GM12878 (cell line): ENCODE data around the gene ASPM. TPM values are rescaled to one million over a fixed set of nuclear protein-coding genes. Genes with fewer than 3 reads are reported as not detected.

ENCODE experiments used
- ATAC-seq: fragments of 200-7000 bp; cut with Tn5 transposase; 3 replicates; pipeline ENCODE4 v1.9.1; 2020; ENCODE audit warnings: mild to moderate bottlenecking, moderate library complexity
- BruUV-seq: library from RNA; stranded (reverse); fragments of 400-500 nt; replicated peaks from 2 replicates; lab custom pipeline; 2021; lab: Mats Ljungman, UMichigan
- CTCF ChIA-PET: fragments of 300-600 bp; sonication (Branson Sonifier 250); formaldehyde crosslinking; extraction: SDS; loops from one replicate; lab custom pipeline; 2021; ENCODE audit warnings: inconsistent platforms; lab: Yijun Ruan, JAX
- POLR2A ChIA-PET: fragments of 350-600 bp; formaldehyde crosslinking; extraction: SDS; loops from one replicate; lab custom pipeline; 2021; ENCODE audit warnings: inconsistent platforms; lab: Charles Lee
- RAD21 ChIA-PET: fragments of 300-600 bp; sonication (Branson Sonifier 250); formaldehyde crosslinking; loops from one replicate; lab custom pipeline; 2023; ENCODE audit warnings: antibody characterized with exemption; ENCODE audit not compliant: unreplicated experiment; lab: Charles Lee
- SMC1A ChIA-PET: fragments of 300-600 bp; sonication (Branson Sonifier 250); formaldehyde crosslinking; loops from one replicate; lab custom pipeline; 2023; ENCODE audit not compliant: unreplicated experiment, uncharacterized antibody; lab: Charles Lee
- DNase-seq: peaks from one replicate; pipeline ENCODE4 v3.0.0-alpha.2; 2011; ENCODE audit warnings: low read depth, low spot score
- FAIRE-seq: peaks from 3 replicates; lab custom pipeline; 2011; peaks lifted over from hg19 to GRCh38; lab: Jason Lieb, UNC
- H2AFZ ChIP-seq: 2 replicates; pipeline ENCODE4 v1.6.0; 2011; ENCODE audit warnings: low read depth, low read length, control low read depth; ENCODE audit not compliant: control insufficient read depth
- H3K27ac ChIP-seq: 2 replicates; pipeline ENCODE4 v1.5.1; 2011; ENCODE audit warnings: control low read depth; ENCODE audit not compliant: control insufficient read depth, insufficient read depth
- H3K27me3 ChIP-seq, 2 experiments: replicated peaks in 1 of 2; 2 replicates each; pipeline versions ENCODE4 v1.6.0 to v1.6.1; 2011; ENCODE audit warnings: low read length in 1 of 2; ENCODE audit not compliant: control insufficient read depth in 2 of 2, insufficient read depth in 2 of 2
- H3K36me3 ChIP-seq, 2 experiments: 2 replicates each; pipeline ENCODE4 v1.5.1; 2011; ENCODE audit warnings: low read length in 1 of 2; ENCODE audit not compliant: control insufficient read depth in 2 of 2, insufficient read depth in 2 of 2
- H3K4me1 ChIP-seq: 2 replicates; pipeline ENCODE4 v1.6.1; 2011; ENCODE audit warnings: mild to moderate bottlenecking, low read length, moderate library complexity, mixed read lengths; ENCODE audit not compliant: control insufficient read depth, insufficient read depth
- H3K4me2 ChIP-seq: 2 replicates; pipeline ENCODE4 v1.6.0; 2011; ENCODE audit warnings: control low read depth; ENCODE audit not compliant: control insufficient read depth, insufficient read depth
- H3K4me3 ChIP-seq: fragments of 200-600 bp; sonication (generic); 2 replicates; pipeline ENCODE4 v1.5.1; 2016
- H3K79me2 ChIP-seq: 2 replicates; pipeline ENCODE4 v1.6.0; 2011; ENCODE audit warnings: low read length; ENCODE audit not compliant: control insufficient read depth, insufficient read depth
- H3K9ac ChIP-seq: 2 replicates; pipeline ENCODE4 v1.8.0; 2011; ENCODE audit warnings: low read length, control low read depth, mixed read lengths; ENCODE audit not compliant: control insufficient read depth, insufficient read depth
- H3K9me3 ChIP-seq: replicated peaks from 3 replicates; pipeline ENCODE4 v1.5.1; 2011; ENCODE audit warnings: mild to moderate bottlenecking, low read length; ENCODE audit not compliant: control insufficient read depth, insufficient read depth
- H4K20me1 ChIP-seq: 2 replicates; pipeline ENCODE4 v1.6.0; 2011; ENCODE audit not compliant: control insufficient read depth, insufficient read depth
- BMI1 ChIP-seq: fragments of 450-650 bp; IDR thresholded peaks from 2 replicates; pipeline ENCODE4 v1.6.1; 2016; ENCODE audit warnings: mild to moderate bottlenecking, moderate library complexity, borderline replicate concordance
- IRF4 ChIP-seq: IDR thresholded peaks from 2 replicates; pipeline ENCODE4 v1.6.1; 2011; ENCODE audit warnings: low read depth, low read length
- MYC ChIP-seq: IDR thresholded peaks from 2 replicates; pipeline ENCODE4 v1.6.1; 2011; ENCODE audit warnings: mild to moderate bottlenecking, low read length, moderate library complexity, inconsistent platforms; ENCODE audit not compliant: insufficient read depth, insufficient replicate concordance, insufficient read length, severe bottlenecking
- NFYB ChIP-seq: IDR thresholded peaks from 2 replicates; pipeline ENCODE4 v1.6.1; 2011; ENCODE audit warnings: low read depth, mild to moderate bottlenecking, low read length, improper control_type of control experiment, moderate library complexity; ENCODE audit not compliant: insufficient read depth
- NR2C1 ChIP-seq: fragments of 450-650 bp; IDR thresholded peaks from 2 replicates; pipeline ENCODE4 v1.6.1; 2017; ENCODE audit warnings: antibody characterized with exemption, mild to moderate bottlenecking, moderate library complexity
- RUNX3 ChIP-seq: IDR thresholded peaks from 2 replicates; pipeline ENCODE4 v1.6.1; 2012; ENCODE audit warnings: low read length, inconsistent platforms
- SMARCA5 ChIP-seq: fragments of 450-650 bp; IDR thresholded peaks from 2 replicates; pipeline ENCODE4 v1.6.1; 2017; ENCODE audit warnings: mild to moderate bottlenecking
- SUPT20H ChIP-seq: IDR thresholded peaks from 2 replicates; pipeline ENCODE4 v1.6.1; 2011; ENCODE audit warnings: low read depth, mild to moderate bottlenecking, low read length, moderate library complexity, borderline replicate concordance; ENCODE audit not compliant: control insufficient read depth
- TBL1XR1 ChIP-seq: IDR thresholded peaks from 2 replicates; pipeline ENCODE4 v1.6.1; 2012; ENCODE audit warnings: low read depth, low read length, improper control_type of control experiment
- TCF3 ChIP-seq: IDR thresholded peaks from 2 replicates; pipeline ENCODE4 v1.6.1; 2012; ENCODE audit warnings: low read depth, mild to moderate bottlenecking, low read length, borderline replicate concordance; ENCODE audit not compliant: insufficient read depth
- ZNF24 ChIP-seq: fragments of 450-650 bp; IDR thresholded peaks from 2 replicates; pipeline ENCODE4 v1.6.1; 2017; ENCODE audit warnings: antibody characterized with exemption, mild to moderate bottlenecking
- WGBS: methylation state at CpG from one replicate; pipeline ENCODE4 v1.1.6; 2016; ENCODE audit warnings: low lambda C conversion rate; ENCODE audit not compliant: insufficient replicate concordance, insufficient coverage; ENCODE audit errors: missing lambda C conversion rate; 5-methylcytosine and 5-hydroxymethylcytosine counted together
- in situ Hi-C: fragments of 300-500 bp; cut with MboI; formaldehyde crosslinking; loops from 9 replicates; pipeline ENCODE4 v1.14.3; 2018; ENCODE audit warnings: mixed read lengths
- intact Hi-C: fragments of 100-400 bp; cut with micrococcal nuclease; formaldehyde crosslinking; loops from one replicate; pipeline ENCODE4 v1.14.2; 2022; ENCODE audit not compliant: unreplicated experiment
- polyA plus RNA-seq, 11 experiments: library from polyadenylated mRNA; depleted of rRNA in 4 of 11; unstranded in 6 of 11; stranded (reverse) in 5 of 11; fragments of >200 nt; fragmentation: Nextera tagmentation in 4 of 11; fragmentation: Illumina TruSeq in 1 of 11; extraction: Ambion mirVana in 4 of 11; extraction: Trizol in 1 of 11; gene quantifications; 1 replicate in 1 of 11; 2 replicates in 10 of 11; pipeline versions ENCODE4 v1.2.1 to v1.2.3, GENCODE V29; 2011 to 2016; ENCODE audit warnings: inconsistent platforms in 2 of 11, missing spikeins in 2 of 11, low read depth in 1 of 11
- total RNA-seq, 4 experiments: library from RNA; depleted of rRNA in 3 of 4; stranded (reverse); fragments of >200 nt in 3 of 4; fragmentation: Illumina TruSeq in 1 of 4; extraction: Trizol in 1 of 4; gene quantifications; 2 replicates each; pipeline versions ENCODE4 v1.2.1 to v1.2.3, GENCODE V29; 2013 to 2021
- TF ChIP-seq, protein P1 (sequence below): IDR thresholded peaks from 2 replicates; pipeline ENCODE4 v1.6.1; 2011; ENCODE audit warnings: low read depth, low read length, improper control_type of control experiment, borderline replicate concordance

Gene ASPM
- total and polyA plus RNA-seq, 10 of the 15 experiments (the other 5 are each of a cell fraction or from before 2014, with no cell fraction given): 16.2 to 54.9 (median 26.4) TPM

DNA sequence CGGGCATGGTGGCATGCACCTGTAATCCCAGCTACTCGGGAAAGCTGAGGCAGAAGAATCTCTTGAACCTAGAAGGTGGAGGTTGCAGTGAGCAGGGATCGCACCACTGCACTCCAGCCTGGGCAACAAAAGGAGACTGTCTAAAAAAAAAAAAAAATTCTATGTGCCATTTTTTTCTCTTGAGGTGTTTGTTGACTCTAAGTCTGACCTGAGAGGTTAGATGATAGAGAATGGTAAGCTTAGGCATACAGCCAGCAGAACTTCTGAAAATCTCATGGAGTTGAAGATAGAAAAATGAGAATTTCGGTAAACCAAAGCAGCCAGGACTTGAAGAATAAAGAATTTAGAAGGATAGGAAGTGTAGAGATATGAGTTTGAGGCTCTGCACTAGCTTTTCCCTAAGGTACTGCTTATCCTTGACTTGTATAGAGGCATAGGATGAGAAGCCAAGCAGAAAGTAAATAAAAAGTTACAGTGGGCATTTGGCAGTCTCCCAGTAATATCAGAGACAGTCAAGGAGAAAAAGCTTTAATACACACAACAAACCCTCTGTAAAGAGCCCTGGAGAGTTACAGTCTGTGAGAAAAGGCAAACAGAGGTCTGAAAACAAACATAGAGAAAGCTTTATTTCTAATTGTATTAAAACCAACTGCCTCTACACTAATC, 103.7 kb downstream of the ASPM start:
- RAD21 ChIA-PET: interaction anchor here (1.6 kb wide), 1 partner anchor 29 kb away, joined by 3 read pairs; no protein-coding TSS in a partner anchor
- in situ Hi-C loops: no loop called here
- POLR2A ChIA-PET: no interaction called here

More for the DNA sequence above, 103.7 kb downstream of the ASPM start:
- CTCF ChIA-PET: no interaction called here
- no TSS peak for BruUV-seq
- Histone ChIP-seq H3K4me2 (no peak overlapping the region), H3K27ac (no peak overlapping the region), H3K9me3 (no peaks in the 10 kb centered on the region), H3K36me3 (no peaks in the 10 kb centered on the region), H3K79me2 (no peaks in the 10 kb centered on the region), H3K27me3 (no peaks in the 10 kb centered on the region), H2AFZ (no peak overlapping the region), H3K4me3 (no peak overlapping the region), H3K4me1 (no peaks in the 10 kb centered on the region), H3K9ac (no peak overlapping the region), H4K20me1 (no peaks in the 10 kb centered on the region)
- DNase-seq (no peak), FAIRE-seq (no peak), ATAC-seq (no peak)
- intact Hi-C loops: no loop called here
- TF ChIP-seq NR2C1 (no peak), RUNX3 (no peak), MYC (no peak), NFYB (no peak), TCF3 (no peak), IRF4 (no peak), SMARCA5 (no peak), SUPT20H (no peak), ZNF24 (no peak), BMI1 (no peak), TBL1XR1 (no peak)
- TF ChIP-seq, protein P1, sequence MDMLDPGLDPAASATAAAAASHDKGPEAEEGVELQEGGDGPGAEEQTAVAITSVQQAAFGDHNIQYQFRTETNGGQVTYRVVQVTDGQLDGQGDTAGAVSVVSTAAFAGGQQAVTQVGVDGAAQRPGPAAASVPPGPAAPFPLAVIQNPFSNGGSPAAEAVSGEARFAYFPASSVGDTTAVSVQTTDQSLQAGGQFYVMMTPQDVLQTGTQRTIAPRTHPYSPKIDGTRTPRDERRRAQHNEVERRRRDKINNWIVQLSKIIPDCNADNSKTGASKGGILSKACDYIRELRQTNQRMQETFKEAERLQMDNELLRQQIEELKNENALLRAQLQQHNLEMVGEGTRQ: no peak
- 50% methylated on average over 2 of the region's 4 CpGs for WGBS
- SMC1A ChIA-PET: interaction anchor here (0.5 kb wide), 1 partner anchor 19 kb away, joined by 3 read pairs; no protein-coding TSS in a partner anchor
